GM12892 (cell line): ENCODE results near the gene WAC.

ENCODE experiments used
- POLR2A ChIP-seq: IDR thresholded peaks from 2 replicates; pipeline ENCODE4 v1.6.1; 2011; ENCODE audit warnings: low read depth, low read length, control low read depth
- POLR2AphosphoS5 ChIP-seq: IDR thresholded peaks from 2 replicates; pipeline ENCODE4 v1.6.1; 2011; ENCODE audit warnings: low read depth, low read length, control low read depth

DNA sequence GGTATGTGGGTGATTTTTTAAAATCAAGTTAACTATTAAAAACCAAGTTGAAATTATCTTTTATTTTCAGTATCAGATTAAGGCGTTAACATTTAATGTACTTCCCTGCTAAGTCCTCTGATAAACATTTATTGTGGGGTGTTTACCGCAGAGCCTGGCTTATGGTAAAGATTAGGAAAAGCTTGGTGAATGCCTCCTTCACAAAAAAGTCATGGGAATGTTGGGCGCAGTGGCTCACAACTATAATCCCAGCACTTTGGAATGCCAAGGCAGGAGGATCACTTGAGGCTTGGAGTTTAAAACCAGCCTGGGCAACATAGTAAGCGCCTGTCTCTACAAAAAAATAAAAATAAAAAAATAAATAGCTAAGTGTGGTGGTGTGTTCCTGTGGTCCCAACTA, 53.3 kb downstream of the WAC start:
- TF ChIP-seq POLR2A, result no peak
- no peak for TF ChIP-seq POLR2AphosphoS5
